NCI-H187 (cell line): ENCODE measurements around the gene DNM3.

Experiments used
- DNase-seq, 2 experiments: peaks; one replicate each; lab custom pipeline; 2025; lab: John Stamatoyannopoulos, UW

DNM3 gene

DNA sequence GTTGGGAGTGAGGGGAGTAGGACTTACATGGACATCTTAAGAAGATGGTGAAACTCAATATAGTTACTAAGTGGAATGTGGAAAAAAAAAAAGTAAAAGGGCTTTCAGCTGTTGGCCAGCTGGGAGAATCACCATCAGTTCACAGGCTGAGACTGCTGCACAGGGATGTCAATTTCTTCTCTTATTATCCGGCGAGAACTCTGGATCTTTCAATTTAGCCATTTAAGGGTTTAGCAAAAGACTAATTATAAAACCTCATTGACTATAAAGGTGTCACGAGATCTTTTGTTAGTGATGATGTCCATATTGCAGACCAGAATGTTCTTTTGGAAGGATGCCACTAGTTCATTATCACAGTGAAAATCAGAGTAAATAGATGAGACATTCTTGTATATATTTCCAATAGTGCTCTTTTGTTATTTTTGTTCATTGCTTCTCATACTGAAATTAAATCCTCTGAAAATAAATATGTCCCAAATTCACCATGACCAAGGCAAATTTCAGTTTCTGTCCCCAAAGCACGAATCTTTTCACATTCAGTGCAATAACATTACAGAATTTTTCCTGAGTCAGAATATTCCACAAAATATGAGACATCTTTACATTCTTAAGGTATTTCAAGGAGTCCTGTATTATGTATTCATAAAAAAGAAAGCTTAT, 266.1 kb downstream of the DNM3 start:
- DNase-seq, result no peak

DNA sequence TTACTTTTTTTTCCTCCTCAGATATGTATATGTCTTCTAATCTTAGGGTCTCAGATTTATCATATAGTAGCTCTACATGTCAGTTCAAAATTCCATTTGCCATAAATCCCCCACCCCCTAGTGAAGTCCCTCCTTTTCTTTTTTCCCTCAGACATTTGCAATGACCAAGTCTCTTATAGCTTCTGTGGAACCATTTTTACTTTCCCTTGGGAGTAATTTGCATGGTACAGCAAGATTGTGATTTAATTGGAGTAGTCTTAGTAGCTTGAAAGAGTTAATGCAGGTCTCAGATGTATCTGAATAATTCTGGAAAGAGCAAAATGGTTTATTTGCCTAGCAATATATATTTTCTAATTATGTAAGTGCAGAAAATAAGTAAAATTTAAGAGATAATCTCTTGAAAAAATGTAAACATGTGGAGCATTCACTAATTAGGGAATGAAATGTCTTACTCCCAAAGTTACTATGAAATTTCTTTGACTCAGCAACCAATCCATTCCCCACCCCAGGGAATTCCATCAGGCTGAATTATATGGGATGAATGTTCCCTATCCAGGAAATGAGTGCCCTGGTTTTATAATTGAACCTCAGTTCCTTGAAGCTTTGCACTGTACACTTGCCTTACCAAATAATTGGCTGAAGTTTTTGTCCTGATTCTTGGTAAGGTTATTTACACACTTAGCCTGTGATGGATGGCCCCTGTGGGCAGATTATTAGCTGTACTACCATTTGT, 267.0 kb downstream of the DNM3 start:
- DNase-seq, result no peak

DNA sequence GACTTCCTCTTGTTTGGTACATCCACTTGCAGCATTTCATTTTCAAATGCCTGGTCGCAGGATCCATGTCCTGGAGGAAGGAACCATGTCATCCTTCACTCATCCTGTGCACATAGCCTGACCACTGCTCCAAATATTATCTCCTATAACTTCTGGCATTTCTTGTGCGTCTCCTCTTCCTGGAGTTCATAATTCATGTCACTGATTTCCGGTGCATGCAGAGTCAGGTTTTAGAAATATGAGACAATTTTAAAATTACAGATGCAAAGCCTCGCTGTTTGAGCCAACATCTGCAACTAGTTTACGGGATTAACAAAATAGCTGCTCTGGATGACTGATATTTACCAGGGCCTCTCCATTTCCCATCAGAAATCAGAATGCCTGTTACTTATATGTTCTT, 268.1 kb downstream of the DNM3 start:
- no peak for DNase-seq

DNA sequence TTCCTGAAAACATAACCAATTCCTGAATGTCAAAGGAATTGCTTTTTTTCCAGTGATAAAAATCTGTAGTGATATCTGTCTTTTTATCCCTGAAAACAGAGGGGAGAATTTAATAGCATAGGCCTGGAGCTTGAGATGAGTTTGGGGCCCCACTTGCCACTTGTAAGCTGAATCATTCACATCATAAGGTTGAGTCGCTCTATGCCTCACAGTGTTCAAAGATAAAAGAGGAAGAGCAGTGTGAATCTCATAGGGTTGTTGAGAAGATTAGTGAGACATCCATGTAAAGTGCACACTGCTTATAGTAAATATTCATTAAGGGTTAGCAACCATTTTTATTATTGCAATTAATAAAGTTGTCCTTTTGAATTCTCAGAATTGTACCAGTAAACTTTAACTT, 271.3 kb downstream of the DNM3 start:
- DNase-seq, result no peak

DNA sequence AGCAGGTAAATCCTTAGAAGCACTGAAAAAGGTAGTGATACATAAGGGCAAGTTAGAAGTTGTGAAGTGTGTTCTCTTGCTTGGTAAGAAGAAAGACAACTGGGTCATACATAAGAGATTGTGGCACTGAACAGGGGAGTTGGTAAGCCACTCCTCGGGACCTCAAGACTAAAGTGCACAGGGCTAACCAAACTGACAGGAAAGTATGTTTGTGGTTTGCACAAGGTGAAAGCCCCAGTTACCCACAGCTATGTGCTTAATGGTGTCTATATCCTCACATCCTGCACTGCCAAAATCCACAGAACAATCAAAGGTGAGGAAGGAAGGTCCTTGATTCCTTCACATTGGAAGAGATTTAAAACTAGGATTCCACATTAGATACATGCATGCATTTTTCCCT, 276.5 kb downstream of the DNM3 start:
- no peak for DNase-seq

DNA sequence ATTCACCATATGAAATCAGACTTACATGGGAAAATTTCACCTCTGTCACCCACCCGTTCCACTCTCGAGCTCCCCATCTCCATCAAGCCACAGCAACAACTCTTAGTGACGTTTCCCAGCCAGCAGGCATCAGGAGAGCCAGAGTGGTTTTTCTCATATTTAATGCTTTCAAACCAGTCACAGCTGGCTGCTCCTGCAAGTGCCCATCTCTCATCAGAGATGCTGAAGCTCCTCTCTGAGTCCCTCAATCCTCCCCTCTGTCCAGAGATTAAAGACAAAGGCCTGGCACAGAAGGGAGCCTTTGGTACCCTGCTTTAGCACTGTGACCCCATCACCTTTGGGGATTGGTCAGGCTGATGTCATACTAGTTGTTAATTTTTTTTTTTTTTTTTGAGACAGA, 277.3 kb downstream of the DNM3 start:
- DNase-seq, result peak in 1 of 2 experiments; percentile 73

DNA sequence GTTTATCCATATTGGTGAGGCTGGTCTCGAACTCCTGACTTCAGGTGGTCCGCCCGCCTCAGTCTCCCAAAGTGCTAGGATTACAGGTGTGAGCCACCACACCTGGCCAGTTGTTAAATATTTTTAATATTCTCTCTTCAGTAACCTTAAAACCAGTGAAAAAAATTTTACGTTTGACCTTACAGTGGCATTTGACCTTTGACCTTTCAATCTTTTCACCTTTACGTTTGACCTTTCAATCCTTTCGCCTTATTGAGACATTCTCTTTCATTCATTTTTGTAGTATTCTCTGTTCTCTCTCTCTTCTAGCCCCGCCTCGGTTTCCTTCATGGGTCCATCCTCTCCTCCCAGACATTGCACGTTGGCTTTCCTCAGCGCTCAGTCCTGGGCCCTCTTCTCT, 277.9 kb downstream of the DNM3 start:
- no peak for DNase-seq

DNA sequence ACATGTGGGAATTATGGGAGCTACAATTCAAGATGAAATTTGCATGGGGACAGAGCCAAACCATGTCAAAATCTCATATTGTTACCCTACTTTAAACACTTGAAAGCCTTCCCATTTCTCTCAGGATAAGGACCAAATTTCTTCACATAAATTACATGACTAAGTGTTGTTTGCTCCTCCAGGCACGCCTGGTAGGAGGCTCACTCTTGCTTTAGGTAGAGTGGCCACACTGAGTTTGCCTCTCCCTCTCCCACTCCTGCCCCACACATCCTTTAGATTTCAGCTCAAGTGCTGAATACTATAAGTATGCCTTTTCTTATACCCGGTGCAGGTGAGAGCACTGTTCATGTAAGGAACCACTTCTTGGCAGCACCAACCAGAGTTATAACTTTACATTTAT, 279.1 kb downstream of the DNM3 start:
- DNase-seq, result no peak

DNA sequence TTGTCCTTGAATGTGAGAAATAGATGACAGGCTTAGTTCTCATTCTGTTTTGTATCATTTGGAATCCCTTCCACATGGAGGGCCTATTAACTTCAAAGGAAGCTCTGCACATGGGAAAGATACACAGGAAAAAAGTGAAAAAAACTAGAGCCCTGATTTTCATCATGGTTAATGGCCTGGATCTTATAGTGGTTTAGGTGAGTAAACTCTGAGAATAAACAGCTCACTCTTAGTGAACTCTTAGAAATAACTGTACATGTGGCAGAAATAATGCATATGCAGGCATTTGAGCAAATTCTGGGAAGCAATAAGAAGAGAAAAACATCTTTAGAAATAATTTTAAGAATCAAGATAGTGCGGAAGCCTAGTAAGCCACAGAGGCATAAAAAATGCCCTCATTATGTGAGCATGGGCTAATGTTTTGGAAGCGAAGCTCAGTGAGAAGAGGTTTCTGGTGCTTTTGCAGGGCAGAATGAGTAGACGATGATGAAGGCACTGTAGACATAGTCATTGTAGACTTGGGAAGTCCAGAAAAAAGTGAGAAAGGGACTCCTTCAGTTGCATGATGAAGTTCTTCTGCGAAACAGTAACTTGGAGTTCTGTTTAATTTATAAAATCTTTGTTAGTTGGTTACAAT, 279.9 kb downstream of the DNM3 start:
- no peak for DNase-seq

DNA sequence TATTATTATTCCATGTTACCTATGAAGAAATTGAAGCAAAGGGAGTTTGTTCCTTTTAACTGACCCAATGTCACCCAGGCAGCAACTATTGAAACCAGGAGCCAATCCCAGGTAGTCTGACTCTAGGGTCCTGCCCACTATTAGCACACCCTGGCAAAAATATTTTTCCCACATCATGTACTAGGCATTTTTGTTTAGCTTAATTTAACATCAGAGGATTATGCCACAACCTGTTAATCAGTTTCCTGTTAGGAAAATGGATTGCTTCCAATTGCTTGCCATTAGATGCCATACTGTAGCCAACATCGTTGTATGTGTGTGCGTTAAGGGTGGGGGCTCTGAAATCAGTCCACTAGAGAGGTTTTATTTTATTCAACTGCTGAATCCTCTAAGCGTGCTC, 281.1 kb downstream of the DNM3 start:
- no peak for DNase-seq

DNA sequence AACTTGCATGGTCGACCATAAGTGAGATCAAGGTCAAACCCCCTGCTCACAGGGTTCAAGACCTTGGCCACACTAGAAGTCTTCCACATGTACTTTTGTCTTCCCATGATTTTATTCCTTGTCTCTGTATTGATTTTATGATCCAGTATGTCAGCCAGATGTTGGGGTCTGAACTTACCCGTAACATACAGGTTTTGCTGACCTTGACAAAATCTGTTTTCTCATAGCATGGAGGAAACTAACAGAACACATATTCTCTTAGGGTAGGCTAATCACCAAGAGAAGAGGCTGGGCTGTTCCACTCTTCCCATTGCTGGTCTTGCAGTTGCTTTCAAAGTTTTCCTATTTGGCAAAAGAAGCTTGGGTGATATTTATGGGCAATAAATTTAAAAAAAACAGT, 284.0 kb downstream of the DNM3 start:
- DNase-seq, result no peak

DNA sequence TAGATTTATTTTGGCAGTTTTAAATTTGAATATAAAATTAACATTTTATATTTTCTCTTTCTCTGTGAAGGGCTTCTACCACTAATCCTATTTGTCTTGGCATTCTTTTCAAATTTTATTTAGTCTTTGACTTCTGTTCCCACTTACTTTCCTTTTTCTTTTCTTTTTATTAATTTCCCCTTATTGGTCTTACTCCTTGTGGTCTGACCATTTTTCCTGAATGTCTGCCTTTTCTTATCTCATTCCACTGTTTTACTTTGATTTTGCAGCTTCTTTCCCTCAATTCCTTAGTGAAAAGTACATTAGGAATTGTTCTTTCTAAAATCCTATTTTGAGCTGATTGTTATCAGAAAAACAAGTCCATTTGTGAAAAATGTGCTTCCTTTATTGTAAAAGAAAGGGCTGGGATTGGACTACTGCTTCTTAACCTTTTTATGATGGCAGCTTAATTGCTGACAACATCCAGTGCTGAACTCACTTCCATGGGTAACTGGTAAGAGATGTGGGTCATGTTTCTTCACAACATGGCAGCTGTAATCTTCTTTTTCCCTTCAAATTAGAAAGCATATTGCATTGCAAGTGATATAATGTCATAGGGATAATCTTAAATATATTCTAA, 284.6 kb downstream of the DNM3 start:
- no peak for DNase-seq

DNA sequence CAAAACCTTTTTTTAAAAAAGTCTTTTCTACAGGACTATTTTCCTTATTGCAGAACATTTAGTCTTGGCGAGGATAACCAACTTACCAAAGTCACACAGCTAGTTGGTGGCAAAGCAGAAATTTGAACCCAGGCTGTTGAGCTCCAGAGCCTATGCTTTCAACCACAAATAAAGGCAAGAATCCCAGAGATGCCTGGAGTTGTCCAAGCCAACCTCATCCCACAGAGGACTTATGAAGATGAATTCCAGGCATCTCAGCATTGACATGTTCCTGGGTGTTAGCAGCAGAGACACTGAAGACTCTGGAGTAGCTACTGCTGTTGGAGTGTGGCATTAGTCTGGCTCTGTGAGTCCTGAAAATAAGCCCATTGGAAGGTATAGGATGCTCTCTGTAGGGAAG, 291.5 kb downstream of the DNM3 start:
- no peak for DNase-seq

DNA sequence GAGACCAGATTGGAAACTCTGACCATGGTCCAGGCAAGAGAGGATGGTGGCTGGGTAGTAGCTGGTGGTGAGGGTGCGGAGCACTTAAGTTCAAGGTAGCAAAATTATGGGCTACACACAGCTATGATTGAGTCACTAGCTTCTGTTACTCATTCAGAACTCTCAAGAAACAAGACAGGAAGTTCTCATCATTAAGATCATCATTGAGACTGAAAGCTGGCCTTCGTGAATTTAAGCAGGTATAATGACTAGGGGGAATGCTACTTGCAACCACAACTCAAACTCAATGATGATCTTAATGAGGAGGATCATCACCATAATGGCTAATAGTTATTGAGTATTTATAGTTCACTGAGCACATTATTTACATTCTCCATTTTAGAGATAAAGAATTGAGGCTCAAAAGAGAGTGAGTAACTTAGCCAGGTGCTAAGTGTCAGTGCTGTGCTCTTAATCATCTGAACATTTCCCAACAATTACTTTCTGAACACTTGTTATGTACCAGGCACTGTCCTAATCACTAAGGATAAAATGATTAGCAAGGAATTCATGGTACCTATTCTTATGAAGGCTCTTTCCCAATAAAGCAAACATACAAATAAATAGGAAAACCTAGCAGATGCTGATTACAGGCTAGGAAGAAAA, 292.9 kb downstream of the DNM3 start:
- no peak for DNase-seq

DNA sequence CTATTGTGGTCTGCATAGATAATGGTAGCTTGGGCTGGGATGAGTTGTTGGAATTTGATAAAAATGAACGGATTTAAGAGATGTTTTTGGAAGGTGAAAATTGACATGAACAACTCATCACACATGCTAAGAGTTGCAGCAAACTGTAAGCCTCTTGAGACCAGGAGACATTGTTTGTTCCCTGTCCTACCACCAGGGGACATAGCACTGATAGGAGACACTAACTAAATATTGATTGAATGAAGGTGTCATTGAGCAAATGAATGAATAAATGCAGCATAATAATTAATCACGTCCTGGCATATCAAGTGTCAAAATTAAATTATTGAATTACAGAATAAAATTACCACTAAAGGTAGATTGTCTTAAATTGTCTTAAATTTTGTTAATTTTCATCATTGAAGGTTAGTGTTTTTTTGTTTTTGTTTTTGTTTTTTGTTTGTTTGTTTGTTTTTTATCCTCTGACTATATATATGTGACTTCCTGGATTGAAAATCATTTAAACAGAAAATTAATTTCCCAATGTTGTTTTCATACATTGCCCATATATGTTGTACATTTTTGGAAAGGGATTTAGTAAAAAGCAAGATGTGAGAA, 293.9 kb downstream of the DNM3 start:
- DNase-seq, result no peak

DNA sequence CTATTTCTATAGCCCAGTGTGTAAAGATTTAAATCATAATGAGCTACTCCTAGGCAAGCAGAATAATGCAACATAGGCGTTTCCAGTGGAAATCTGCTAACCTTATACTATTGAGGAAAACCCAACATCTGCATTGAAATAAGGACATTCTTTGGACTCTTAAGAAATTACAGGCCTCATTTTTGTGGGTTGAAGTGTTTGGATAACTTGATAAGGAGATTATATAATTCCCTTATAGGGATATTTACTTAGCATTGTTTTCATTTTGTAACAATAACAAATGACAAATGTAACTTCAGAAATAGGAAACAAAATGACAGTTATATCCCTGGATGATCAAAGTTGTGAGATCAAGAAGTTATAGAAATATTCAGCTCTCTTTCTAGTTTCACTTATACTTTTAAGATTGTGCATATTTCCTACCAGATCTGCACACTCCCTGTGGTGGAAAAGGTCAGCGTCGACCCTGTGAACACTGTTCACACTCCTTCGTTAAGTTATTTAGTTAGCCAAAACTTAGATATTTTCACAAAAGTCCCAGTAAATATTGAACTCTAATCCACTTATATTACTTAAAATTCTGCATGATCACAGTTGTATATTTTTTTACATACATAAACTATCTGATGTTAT, 294.8 kb downstream of the DNM3 start:
- no peak for DNase-seq

DNA sequence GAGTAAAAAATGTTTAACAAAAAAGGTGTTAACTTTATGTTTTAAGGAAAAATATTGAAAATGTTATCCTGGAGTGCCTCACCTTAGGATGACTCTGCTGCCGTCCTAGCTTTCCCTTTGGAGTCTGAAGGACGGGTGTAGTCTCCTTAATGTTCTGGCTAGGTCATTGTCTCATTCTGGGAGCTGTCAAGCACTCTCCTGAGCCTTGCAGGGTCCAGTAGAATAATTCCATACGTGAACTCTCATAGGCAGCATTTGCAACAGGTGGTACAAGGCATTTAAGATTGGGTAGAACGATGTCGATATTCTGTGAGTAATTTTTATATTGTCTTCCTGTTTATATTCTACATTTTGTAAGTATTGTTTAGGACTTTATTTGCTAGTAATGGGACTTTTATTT, 295.6 kb downstream of the DNM3 start:
- DNase-seq, result no peak

DNA sequence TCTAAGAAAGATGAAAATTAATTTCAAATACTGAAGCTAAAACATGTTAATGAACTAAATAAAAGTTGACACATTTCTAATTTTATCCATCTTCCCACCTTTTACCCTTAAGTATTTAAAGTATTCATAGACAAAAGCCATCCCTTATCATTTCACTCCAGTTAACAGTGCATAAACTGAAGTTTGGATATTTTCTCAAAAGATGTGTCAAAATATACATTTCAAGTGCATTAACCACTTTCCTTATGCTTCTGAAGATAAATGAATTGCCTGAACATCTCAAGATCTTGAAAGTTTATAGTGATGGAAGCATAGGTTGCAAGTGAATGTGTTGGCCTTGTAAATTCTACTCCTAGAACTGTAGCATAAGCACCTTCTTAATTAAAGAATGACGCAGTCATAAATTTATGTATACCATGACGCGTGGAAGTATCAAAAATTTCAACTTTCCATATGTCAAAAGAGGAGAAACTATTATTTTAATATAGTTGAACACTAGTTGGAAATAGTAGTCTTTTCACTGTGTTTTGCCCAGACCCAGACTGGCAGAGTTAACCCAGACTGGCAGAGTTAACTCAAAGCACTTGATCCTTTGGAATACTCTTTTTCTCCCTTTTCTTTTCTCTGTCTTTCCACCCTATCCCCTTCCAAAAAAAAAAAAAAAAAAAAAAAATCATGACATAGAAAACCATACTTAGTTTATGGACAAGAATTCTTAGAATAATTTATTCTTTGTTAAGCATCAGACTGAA, 296.6 kb downstream of the DNM3 start:
- DNase-seq, result no peak

DNA sequence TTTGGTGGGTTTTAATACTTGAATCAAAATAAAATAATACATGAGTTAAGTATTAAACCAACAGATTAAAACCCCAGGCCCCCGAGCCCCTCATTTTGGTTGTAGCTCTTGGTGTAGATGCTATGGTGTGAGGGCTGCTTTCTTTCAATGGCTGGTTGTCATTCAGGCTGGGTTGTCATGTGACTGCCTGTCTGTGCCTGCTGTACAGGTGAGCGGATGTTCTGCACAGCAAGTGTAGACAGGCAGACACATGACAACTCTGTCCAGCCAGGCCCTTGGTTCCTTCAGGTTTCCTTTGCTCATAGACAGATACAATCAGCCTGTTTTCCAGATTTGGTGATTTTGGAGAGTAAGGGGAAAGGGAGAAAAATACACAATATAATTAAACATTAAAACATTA, 297.3 kb downstream of the DNM3 start:
- DNase-seq, result no peak

DNA sequence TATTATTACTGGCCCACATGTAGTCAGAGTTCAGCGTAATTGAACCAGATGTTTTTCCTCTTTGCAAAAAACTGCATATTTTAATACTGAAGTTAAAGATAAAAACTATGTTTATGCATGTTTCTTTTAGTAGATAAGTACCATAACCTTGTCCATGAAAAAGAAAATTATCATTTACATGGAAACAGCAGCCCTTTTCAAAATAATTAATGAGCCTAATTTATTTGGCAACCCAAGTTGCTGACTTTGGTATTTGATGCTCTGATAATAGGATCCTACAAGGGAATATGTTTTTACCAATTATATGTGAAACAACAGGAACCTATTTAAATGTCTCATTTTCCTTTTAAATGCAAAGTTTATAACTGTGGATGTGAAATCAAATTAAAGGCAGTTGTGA, 297.9 kb downstream of the DNM3 start:
- DNase-seq, result no peak

DNA sequence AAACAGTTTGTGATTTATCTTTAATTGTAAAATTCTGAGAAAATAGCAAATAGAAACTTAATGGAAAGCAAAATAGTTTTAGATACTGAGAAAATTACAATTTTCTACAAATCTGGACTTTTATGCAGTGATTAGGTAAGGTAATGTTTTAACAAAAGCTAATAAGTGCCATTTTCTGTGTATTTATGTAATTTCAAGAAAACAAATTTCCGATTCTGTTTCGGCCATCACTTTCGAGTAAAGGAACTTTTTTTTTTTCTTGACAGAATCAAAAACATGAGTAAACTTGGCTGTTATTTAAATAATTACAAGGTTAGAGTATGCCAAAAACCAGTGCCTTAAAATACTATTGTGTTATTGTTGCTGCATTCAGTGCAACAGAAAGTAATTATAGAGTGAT, 298.8 kb downstream of the DNM3 start:
- no peak for DNase-seq
